Neural crest cell (in vitro differentiated cells): ENCODE results near the gene LSAMP. TPM values are rescaled to one million over a fixed set of nuclear protein-coding genes. Genes with fewer than 3 reads are reported as not detected.
"Not testable (repeated sequence)": the region's sequence is repeated elsewhere in the genome, so short reads cannot be mapped to it uniquely, and the experiment has no call there.

Source experiments
- DNase-seq: peaks from one replicate; pipeline ENCODE4 v3.0.0; 2021; ENCODE audit warnings: low read depth, mixed read lengths, low spot score
- H3K27ac Mint-ChIP-seq: one replicate; pipeline ENCODE4 v1.8.0; 2021; ENCODE audit warnings: mild to moderate bottlenecking, mixed read lengths; ENCODE audit not compliant: unreplicated experiment
- H3K27me3 Mint-ChIP-seq: 2 replicates; pipeline ENCODE4 v1.8.0; 2021; ENCODE audit warnings: low read depth, mild to moderate bottlenecking, mixed read lengths
- H3K36me3 Mint-ChIP-seq: 2 replicates; pipeline ENCODE4 v1.8.0; 2021; ENCODE audit warnings: low read depth, mild to moderate bottlenecking, mixed read lengths
- H3K4me1 Mint-ChIP-seq: 2 replicates; pipeline ENCODE4 v1.8.0; 2021; ENCODE audit warnings: mixed read lengths
- H3K4me3 Mint-ChIP-seq: one replicate; pipeline ENCODE4 v1.8.0; 2021; ENCODE audit warnings: mild to moderate bottlenecking, mixed read lengths
- H3K9me3 Mint-ChIP-seq: 2 replicates; pipeline ENCODE4 v1.8.0; 2021; ENCODE audit warnings: mixed read lengths
- CTCF ChIP-seq: fragments of 200-600 bp; sonication (generic); conservative IDR thresholded peaks from 2 replicates; pipeline ENCODE4 v1.5.0; 2021; ENCODE audit warnings: antibody characterized with exemption, mild to moderate bottlenecking
- total RNA-seq: library from RNA; stranded (reverse); gene quantifications from 2 replicates; pipeline ENCODE4 v1.2.1, GENCODE V29; 2021

The LSAMP gene
- total RNA-seq, 1 donor from 2014 or later: 36.7 TPM

DNA sequence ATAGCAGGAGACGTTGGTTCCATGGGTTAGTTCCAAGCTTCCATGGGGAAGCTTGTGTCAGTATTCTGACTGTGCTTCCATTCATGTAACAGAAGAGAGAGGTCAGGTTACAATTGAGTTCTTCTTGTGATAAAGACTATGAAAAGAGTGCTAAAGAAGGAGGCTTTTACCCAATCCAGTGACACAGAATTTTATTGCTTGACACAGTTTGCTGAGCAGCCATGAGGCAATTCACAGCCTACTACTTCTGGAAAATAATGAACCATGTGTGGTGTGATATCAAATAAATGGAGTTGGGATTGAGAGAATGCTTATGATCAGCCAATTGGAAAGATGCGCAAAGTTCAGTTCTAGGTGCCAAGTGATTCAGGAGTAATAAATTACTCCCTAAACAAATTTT lies 233.4 kb downstream of the LSAMP start:
- TF ChIP-seq CTCF: no peak
- Mint-ChIP-seq H3K9me3 (peaks cover 16% of the 10 kb centered on the region), H3K36me3 (peaks cover 21% of the 10 kb centered on the region), H3K4me1 (peaks cover 7% of the 10 kb centered on the region), H3K27me3 (no peaks in the 10 kb centered on the region), H3K4me3 (no peak overlapping the region), H3K27ac (no peak overlapping the region)
- DNase-seq: no peak

DNA sequence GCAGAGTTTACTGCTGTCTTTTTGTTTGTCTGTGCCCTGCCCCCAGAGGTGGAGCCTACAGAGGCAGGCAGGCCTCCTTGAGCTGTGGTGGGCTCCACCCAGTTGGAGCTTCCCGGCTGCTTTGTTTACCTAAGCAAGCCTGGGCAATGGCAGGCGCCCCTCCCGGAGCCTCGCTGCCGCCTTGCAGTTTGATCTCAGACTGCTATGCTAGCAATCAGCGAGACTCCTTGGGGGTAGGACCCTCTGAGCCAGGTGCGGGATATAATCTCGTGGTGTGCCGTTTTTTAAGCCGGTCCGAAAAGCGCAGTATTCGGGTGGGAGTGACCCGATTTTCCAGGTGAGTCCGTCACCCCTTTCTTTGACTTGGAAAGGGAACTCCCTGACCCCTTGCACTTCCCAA lies 236.5 kb downstream of the LSAMP start:
- Mint-ChIP-seq H3K9me3 (peaks cover 16% of the 10 kb centered on the region), H3K36me3 (peaks cover 21% of the 10 kb centered on the region)
- H3K27ac Mint-ChIP-seq, H3K27me3 Mint-ChIP-seq, H3K4me1 Mint-ChIP-seq, DNase-seq, H3K4me3 Mint-ChIP-seq: not testable (repeated sequence)

GRCh38 chr3:116200956-116201690 lies 244.2 kb downstream of the LSAMP start:
- no peak for TF ChIP-seq CTCF
- H3K27me3 Mint-ChIP-seq: no peaks in the 10 kb centered on the region
- peaks cover 14% of the 10 kb centered on the region for H3K4me1 Mint-ChIP-seq
- H3K27ac Mint-ChIP-seq: no peak overlapping the region
- no peak for DNase-seq
- no peaks in the 10 kb centered on the region for H3K9me3 Mint-ChIP-seq
- H3K36me3 Mint-ChIP-seq: no peaks in the 10 kb centered on the region
- H3K4me3 Mint-ChIP-seq: no peak overlapping the region

- TF ChIP-seq CTCF: no peak
- no peak for DNase-seq
- Mint-ChIP-seq H3K27me3 (no peaks in the 10 kb centered on the region), H3K4me1 (peaks cover 14% of the 10 kb centered on the region), H3K27ac (no peak overlapping the region), H3K36me3 (no peaks in the 10 kb centered on the region), H3K4me3 (no peak overlapping the region), H3K9me3 (peaks cover under 1% of the 10 kb centered on the region)
These were observed 246.2 kb downstream of the LSAMP start for GRCh38 chr3:116199063-116199462.

DNA sequence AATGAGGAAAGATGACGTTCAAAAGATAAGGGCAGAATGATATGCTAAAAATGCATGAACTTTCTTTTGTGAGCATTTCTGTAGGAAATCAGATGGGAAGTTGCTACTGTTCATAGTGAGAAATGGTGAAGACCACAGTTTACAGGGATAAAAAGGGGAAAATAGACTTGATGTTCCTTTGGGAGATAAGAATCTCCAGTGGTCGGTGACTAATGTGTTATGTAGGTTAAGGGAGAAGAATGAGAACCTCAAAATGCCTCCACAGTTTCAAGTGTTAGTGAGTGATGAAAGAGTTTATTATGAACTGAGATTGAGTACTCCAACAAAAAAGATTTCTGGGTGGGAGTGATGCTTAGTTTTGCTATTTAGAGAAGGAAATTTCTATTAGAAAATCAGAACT lies 247.2 kb downstream of the LSAMP start:
- Mint-ChIP-seq H3K27me3 (no peaks in the 10 kb centered on the region), H3K9me3 (peaks cover 3% of the 10 kb centered on the region), H3K4me1 (peaks cover 14% of the 10 kb centered on the region), H3K27ac (no peak overlapping the region), H3K36me3 (peaks cover 3% of the 10 kb centered on the region), H3K4me3 (no peak overlapping the region)
- TF ChIP-seq CTCF: no peak
- no peak for DNase-seq

- H3K4me1 Mint-ChIP-seq: peaks cover 16% of the 10 kb centered on the region
- H3K36me3 Mint-ChIP-seq: peaks cover 3% of the 10 kb centered on the region
- peaks cover 3% of the 10 kb centered on the region for H3K9me3 Mint-ChIP-seq
- no peak for DNase-seq
- no peak for TF ChIP-seq CTCF
- no peak overlapping the region for H3K27ac Mint-ChIP-seq
- H3K27me3 Mint-ChIP-seq: no peaks in the 10 kb centered on the region
- no peak overlapping the region for H3K4me3 Mint-ChIP-seq
These were observed 252.8 kb downstream of the LSAMP start for GRCh38 chr3:116192464-116192863.
